ENCODE data around the gene OTOA. TPM values are rescaled to one million over a fixed set of nuclear protein-coding genes. Genes with fewer than 3 reads are reported as not detected.
"Not testable (repeated sequence)": the region's sequence is repeated elsewhere in the genome, so short reads cannot be mapped to it uniquely, and the experiment has no call there.

The OTOA gene
- polyA plus RNA-seq (2013, experiment 1 of 2; ENCODE audit: insufficient read length), result not detected
- not detected for polyA plus RNA-seq (2013, experiment 2 of 2; ENCODE audit: insufficient read length)

GRCh38 chr16:21663889-21664647 lies at the start of gene OTOA:
Gene OTOA, plus strand, starts transcription at chr16:21663968. Its CDS starts 14,547 bp downstream, at chr16:21678515.
- DNase-seq, result no peak

- DNase-seq, result no peak
These were observed 48.9 kb upstream of the OTOA start for GRCh38 chr16:21614896-21615295.

- no peak for DNase-seq
These were observed 46.2 kb upstream of the OTOA start for GRCh38 chr16:21617607-21618006.

- no peak for DNase-seq
These were observed 45.5 kb upstream of the OTOA start for GRCh38 chr16:21618281-21618680.

GRCh38 chr16:21619765-21620425 lies 43.9 kb upstream of the OTOA start:
- DNase-seq, result no peak

GRCh38 chr16:21620592-21620991 lies 43.2 kb upstream of the OTOA start:
- DNase-seq, result no peak

- DNase-seq, result no peak
These were observed 41.2 kb upstream of the OTOA start for GRCh38 chr16:21622545-21622944.

- DNase-seq, result no peak
These were observed 38.7 kb upstream of the OTOA start for GRCh38 chr16:21625026-21625425.

- DNase-seq, result peak; percentile 94
These were observed 37.0 kb upstream of the OTOA start for GRCh38 chr16:21626659-21627277.

GRCh38 chr16:21628121-21628726 lies 35.5 kb upstream of the OTOA start:
- no peak for DNase-seq

GRCh38 chr16:21628772-21629171 lies 35.0 kb upstream of the OTOA start:
- DNase-seq, result no peak

- DNase-seq, result not testable (repeated sequence)
These were observed 33.9 kb upstream of the OTOA start for GRCh38 chr16:21629616-21630539.

- DNase-seq, result not testable (repeated sequence)
These were observed 32.9 kb upstream of the OTOA start for GRCh38 chr16:21630866-21631265.

- DNase-seq, result not testable (repeated sequence)
These were observed 32.4 kb upstream of the OTOA start for GRCh38 chr16:21631376-21631775.

GRCh38 chr16:21631951-21632575 lies 31.7 kb upstream of the OTOA start:
- DNase-seq, result not testable (repeated sequence)

GRCh38 chr16:21634216-21634615 lies 29.6 kb upstream of the OTOA start:
- no peak for DNase-seq

GRCh38 chr16:21635694-21636093 lies 28.1 kb upstream of the OTOA start:
- not testable (repeated sequence) for DNase-seq

GRCh38 chr16:21637032-21637968 lies 26.5 kb upstream of the OTOA start:
- no peak for DNase-seq

GRCh38 chr16:21638573-21638975 lies 25.2 kb upstream of the OTOA start:
- peak; percentile 59 for DNase-seq

GRCh38 chr16:21639493-21639892 lies 24.3 kb upstream of the OTOA start:
- DNase-seq, result no peak

All from fibroblast of skin of abdomen (primary cell).